Mesenchymal stem cell (in vitro differentiated cells and primary cell): Measurements from ENCODE around the gene RGS9.

Source experiments
- DNase-seq: peaks from one replicate; pipeline ENCODE4 v3.0.0-alpha.2; 2013
- H2AFZ ChIP-seq: one replicate; pipeline ENCODE4 v1.6.1; 2013; ENCODE audit warnings: low read depth, mild to moderate bottlenecking, control low read depth, inconsistent platforms, low read length, moderate library complexity
- H2AK5ac ChIP-seq: 2 replicates; pipeline ENCODE4 v1.6.1; 2013; ENCODE audit warnings: low read length, moderate library complexity, mild to moderate bottlenecking, inconsistent platforms; ENCODE audit not compliant: severe bottlenecking
- H2BK120ac ChIP-seq: one replicate; pipeline ENCODE4 v1.6.1; 2013; ENCODE audit warnings: low read depth, mild to moderate bottlenecking, inconsistent platforms, low read length, moderate library complexity
- H2BK12ac ChIP-seq, 2 experiments: one replicate each; pipeline ENCODE4 v1.6.1; 2013; ENCODE audit warnings: inconsistent platforms in 2 of 2, low read length in 2 of 2, mild to moderate bottlenecking in 2 of 2, moderate library complexity in 2 of 2, control low read depth in 1 of 2
- H2BK15ac ChIP-seq: one replicate; pipeline ENCODE4 v1.6.1; 2013; ENCODE audit warnings: mild to moderate bottlenecking, low read depth, inconsistent platforms; ENCODE audit not compliant: poor library complexity, severe bottlenecking
- H2BK5ac ChIP-seq: 2 replicates; pipeline ENCODE4 v1.6.1; 2013; ENCODE audit warnings: low read depth, mild to moderate bottlenecking, low read length, control low read depth, inconsistent platforms; ENCODE audit not compliant: poor library complexity, severe bottlenecking
- H3K14ac ChIP-seq, 2 experiments: one replicate each; pipeline ENCODE4 v1.6.1; 2013; ENCODE audit warnings: inconsistent platforms in 2 of 2, low read length in 2 of 2, control low read depth in 1 of 2, mild to moderate bottlenecking in 1 of 2, moderate library complexity in 1 of 2
- H3K18ac ChIP-seq, 2 experiments: one replicate each; pipeline ENCODE4 v1.6.1; 2013; ENCODE audit warnings: inconsistent platforms in 2 of 2, low read length in 2 of 2, control low read depth in 1 of 2, low read depth in 1 of 2, mild to moderate bottlenecking in 1 of 2
- H3K23ac ChIP-seq, 2 experiments: one replicate each; pipeline ENCODE4 v1.6.1; 2013; ENCODE audit warnings: inconsistent platforms in 2 of 2, low read length in 2 of 2, mild to moderate bottlenecking in 2 of 2, moderate library complexity in 2 of 2, control low read depth in 1 of 2
- H3K27ac ChIP-seq: 2 replicates; pipeline ENCODE4 v1.5.1; 2013; ENCODE audit warnings: mild to moderate bottlenecking, moderate library complexity, low read length, control low read depth, inconsistent platforms; ENCODE audit not compliant: poor library complexity, severe bottlenecking
- H3K27me3 ChIP-seq, 2 experiments: 2 replicates each; pipeline versions ENCODE4 v1.6.1 to v1.7.0; 2013; ENCODE audit warnings: low read length in 2 of 2, mild to moderate bottlenecking in 2 of 2, moderate library complexity in 2 of 2, control low read depth in 1 of 2, inconsistent platforms in 1 of 2; ENCODE audit not compliant: control insufficient read depth in 1 of 2, insufficient read depth in 1 of 2
- H3K36me3 ChIP-seq, 2 experiments: 2 replicates each; pipeline versions ENCODE4 v1.6.1 to v1.7.0; 2013; ENCODE audit warnings: low read length in 2 of 2, control low read depth in 1 of 2, inconsistent platforms in 1 of 2, low read depth in 1 of 2, mild to moderate bottlenecking in 1 of 2; ENCODE audit not compliant: insufficient read depth in 2 of 2, control insufficient read depth in 1 of 2
- H3K4ac ChIP-seq, 2 experiments: one replicate each; pipeline ENCODE4 v1.6.1; 2013; ENCODE audit warnings: inconsistent platforms in 2 of 2, low read length in 2 of 2, mild to moderate bottlenecking in 2 of 2, moderate library complexity in 2 of 2, control low read depth in 1 of 2, low read depth in 1 of 2
- H3K4me1 ChIP-seq: 2 replicates; pipeline ENCODE4 v1.6.1; 2013; ENCODE audit warnings: low read depth, low read length, control low read depth; ENCODE audit not compliant: control insufficient read depth, insufficient read depth
- H3K4me2 ChIP-seq: 2 replicates; pipeline ENCODE4 v1.6.1; 2013; ENCODE audit warnings: low read length, mild to moderate bottlenecking, inconsistent platforms; ENCODE audit not compliant: poor library complexity, severe bottlenecking
- H3K4me3 ChIP-seq, 2 experiments: 2 replicates each; pipeline versions ENCODE4 v1.5.1 to v1.7.0; 2013; ENCODE audit warnings: low read length in 2 of 2, mild to moderate bottlenecking in 2 of 2, control low read depth in 1 of 2, low read depth in 1 of 2; ENCODE audit not compliant: insufficient read depth in 1 of 2
- H3K79me1 ChIP-seq: replicated peaks from 2 replicates; pipeline ENCODE4 v1.6.1; 2013; ENCODE audit warnings: mild to moderate bottlenecking, control low read depth, low read length, inconsistent platforms; ENCODE audit not compliant: poor library complexity, severe bottlenecking
- H3K9ac ChIP-seq: 2 replicates; pipeline ENCODE4 v1.7.0; 2013; ENCODE audit warnings: mild to moderate bottlenecking, low read length, moderate library complexity
- H3K9me3 ChIP-seq: 2 replicates; pipeline ENCODE4 v1.7.0; 2013; ENCODE audit warnings: mild to moderate bottlenecking, low read length; ENCODE audit not compliant: control insufficient read depth
- H4K8ac ChIP-seq: one replicate; pipeline ENCODE4 v1.6.1; 2013; ENCODE audit warnings: inconsistent platforms, mild to moderate bottlenecking, low read length, moderate library complexity
- H4K91ac ChIP-seq: one replicate; pipeline ENCODE4 v1.6.1; 2013; ENCODE audit warnings: mild to moderate bottlenecking, low read length, inconsistent platforms
- WGBS: methylation state at CpG from one replicate; pipeline ENCODE4 v1.1.7; 2013; ENCODE audit warnings: mixed read lengths; 5-methylcytosine and 5-hydroxymethylcytosine counted together

RGS9 gene

DNA sequence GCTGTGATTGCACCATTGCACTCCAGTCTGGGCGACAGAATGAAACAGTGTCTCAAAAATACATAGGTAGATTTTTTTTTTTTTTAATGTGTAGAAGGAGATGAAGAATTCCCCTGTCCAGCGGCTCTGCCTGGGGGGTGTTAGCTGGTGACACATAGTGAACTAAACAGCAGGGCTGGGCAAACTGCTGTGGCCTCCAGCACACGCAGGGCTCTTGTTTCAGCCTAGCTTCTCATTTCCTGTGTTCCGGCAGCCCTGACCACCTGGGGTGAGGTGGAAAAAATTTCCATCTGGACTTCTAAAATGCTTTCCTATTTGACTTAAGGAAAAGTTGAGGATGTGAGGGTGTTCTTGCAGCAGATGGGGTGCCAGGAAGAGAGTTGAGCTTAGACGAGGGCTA is 33.3 kb upstream of the RGS9 start:
- Histone ChIP-seq H3K18ac (no peak overlapping the region), H2BK12ac (no peak overlapping the region), H3K23ac (no peak overlapping the region), H3K36me3 (peaks cover 0 to 5% of the 10 kb centered on the region in 2 experiments), H3K79me1 (peaks cover 2% of the 10 kb centered on the region), H3K4me2 (no peak overlapping the region), H3K14ac (no peak overlapping the region), H2AK5ac (no peak overlapping the region), H3K27me3 (no peaks in the 10 kb centered on the region), H4K91ac (no peak overlapping the region), H3K4ac (no peak overlapping the region), H3K27ac (no peak overlapping the region), H3K4me3 (no peak overlapping the region), H3K4me1 (peaks cover 32% of the 10 kb centered on the region), H2AFZ (no peak overlapping the region), H3K9ac (no peak overlapping the region), H3K9me3 (no peaks in the 10 kb centered on the region), H2BK15ac (no peak overlapping the region), H2BK5ac (no peak overlapping the region), H4K8ac (no peak overlapping the region), H2BK120ac (no peak overlapping the region)
- DNase-seq, result no peak
- 47% methylated on average over 4 of the region's 5 CpGs for WGBS

GRCh38 chr17:65104541-65104940 is 32.6 kb upstream of the RGS9 start:
- H2AFZ ChIP-seq, result no peak overlapping the region
- H2BK12ac ChIP-seq, result no peak overlapping the region
- peak overlapping the region; percentile 14 for H2AK5ac ChIP-seq
- no peak overlapping the region for H2BK5ac ChIP-seq
- H3K27me3 ChIP-seq, result no peaks in the 10 kb centered on the region
- H2BK15ac ChIP-seq, result no peak overlapping the region
- no peak for DNase-seq
- peaks cover 2% of the 10 kb centered on the region for H3K79me1 ChIP-seq
- H3K27ac ChIP-seq, result no peak overlapping the region
- H4K91ac ChIP-seq, result no peak overlapping the region
- H4K8ac ChIP-seq, result no peak overlapping the region
- H3K4me3 ChIP-seq, result no peak overlapping the region
- no peak overlapping the region for H2BK120ac ChIP-seq
- H3K4me2 ChIP-seq, result no peak overlapping the region
- H3K9ac ChIP-seq, result no peak overlapping the region
- H3K23ac ChIP-seq, result no peak overlapping the region
- no peak overlapping the region for H3K14ac ChIP-seq
- H3K4ac ChIP-seq, result no peak overlapping the region
- H3K4me1 ChIP-seq, result peaks cover 32% of the 10 kb centered on the region
- no peak overlapping the region for H3K18ac ChIP-seq
- H3K36me3 ChIP-seq, result peaks cover 0 to 5% of the 10 kb centered on the region in 2 experiments
- H3K9me3 ChIP-seq, result no peaks in the 10 kb centered on the region

GRCh38 chr17:65104973-65105372 is 32.2 kb upstream of the RGS9 start:
- Histone ChIP-seq H2AK5ac (no peak overlapping the region), H3K18ac (no peak overlapping the region), H2BK15ac (no peak overlapping the region), H3K9me3 (no peaks in the 10 kb centered on the region), H3K23ac (no peak overlapping the region), H2BK12ac (no peak overlapping the region), H3K4ac (no peak overlapping the region), H3K4me2 (no peak overlapping the region), H3K27ac (no peak overlapping the region), H4K8ac (no peak overlapping the region), H3K27me3 (no peaks in the 10 kb centered on the region), H3K4me3 (no peak overlapping the region), H3K4me1 (peaks cover 31% of the 10 kb centered on the region), H2BK5ac (no peak overlapping the region), H3K9ac (no peak overlapping the region), H3K79me1 (peaks cover 2% of the 10 kb centered on the region), H2BK120ac (no peak overlapping the region), H4K91ac (no peak overlapping the region), H2AFZ (no peak overlapping the region), H3K36me3 (peaks cover 0 to 5% of the 10 kb centered on the region in 2 experiments), H3K14ac (no peak overlapping the region)
- DNase-seq, result no peak
- WGBS, result 67% methylated on average over 6 of the region's 6 CpGs

DNA sequence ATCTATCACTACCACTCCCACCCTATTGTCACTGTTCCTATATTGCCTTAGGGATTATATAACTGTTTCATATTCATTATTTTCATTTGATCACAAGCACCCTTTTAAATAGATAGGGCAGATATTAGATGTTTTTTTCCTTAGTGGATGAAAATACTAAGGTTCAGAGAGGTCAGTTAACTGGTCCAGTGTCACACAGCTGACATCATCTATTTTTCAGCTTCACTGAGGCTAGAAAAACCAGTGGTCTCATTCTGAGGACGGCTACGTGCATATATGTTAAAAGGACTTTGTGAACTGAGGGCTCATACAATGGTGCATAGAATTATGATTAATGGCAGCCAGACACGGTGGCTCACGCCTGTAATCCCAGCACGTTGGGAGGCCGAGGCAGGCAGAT is 29.0 kb upstream of the RGS9 start:
- H3K4me3 ChIP-seq, result no peak overlapping the region
- H3K9ac ChIP-seq, result no peak overlapping the region
- H3K4ac ChIP-seq, result no peak overlapping the region
- H2AFZ ChIP-seq, result no peak overlapping the region
- H3K14ac ChIP-seq, result no peak overlapping the region
- H3K27me3 ChIP-seq, result no peaks in the 10 kb centered on the region
- H3K4me2 ChIP-seq, result no peak overlapping the region
- H3K36me3 ChIP-seq, result peaks cover 0 to 3% of the 10 kb centered on the region in 2 experiments
- H2BK5ac ChIP-seq, result no peak overlapping the region
- no peak overlapping the region for H3K27ac ChIP-seq
- no peak for DNase-seq
- no peak overlapping the region for H2AK5ac ChIP-seq
- H4K91ac ChIP-seq, result no peak overlapping the region
- no peak overlapping the region for H2BK12ac ChIP-seq
- no peaks in the 10 kb centered on the region for H3K9me3 ChIP-seq
- no peak overlapping the region for H3K18ac ChIP-seq
- no peak overlapping the region for H2BK120ac ChIP-seq
- H3K4me1 ChIP-seq, result peaks cover 13% of the 10 kb centered on the region
- WGBS, result 95% methylated on average over 6 of the region's 6 CpGs
- H4K8ac ChIP-seq, result no peak overlapping the region
- no peak overlapping the region for H3K23ac ChIP-seq
- H3K79me1 ChIP-seq, result no peaks in the 10 kb centered on the region
- H2BK15ac ChIP-seq, result no peak overlapping the region
